Activated CD8-positive, alpha-beta memory T cell treated with anti-CD3 and anti-CD28 coated beads for 48 hours (primary cell): ENCODE measurements around the gene PBX3.

ENCODE experiments used
- DNase-seq, 3 experiments: peaks; one replicate each; pipeline ENCODE4 v3.0.0-alpha.2; 2020; ENCODE audit warnings: low read depth in 2 of 3, low spot score in 2 of 3

The PBX3 gene

DNA sequence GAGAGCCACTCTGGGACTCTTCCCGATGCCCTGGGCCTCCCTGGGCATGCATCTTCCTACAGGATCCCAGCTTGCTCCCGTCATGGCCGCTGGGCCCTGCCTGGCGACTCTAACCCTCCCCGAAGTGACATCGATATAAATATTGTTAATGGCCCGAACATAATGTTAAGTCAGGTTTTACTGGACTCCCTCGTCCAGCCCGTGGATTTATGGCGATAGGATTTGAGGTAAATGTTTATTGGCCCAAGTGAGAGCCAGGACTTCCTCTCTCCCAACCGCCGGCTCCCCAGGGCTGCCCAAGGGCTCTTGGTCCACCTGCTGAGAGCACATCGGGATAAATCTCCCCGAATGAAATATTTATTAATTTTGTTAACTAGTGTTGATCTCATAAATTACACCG is 246.3 kb downstream of the PBX3 start:
- no peak for DNase-seq

DNA sequence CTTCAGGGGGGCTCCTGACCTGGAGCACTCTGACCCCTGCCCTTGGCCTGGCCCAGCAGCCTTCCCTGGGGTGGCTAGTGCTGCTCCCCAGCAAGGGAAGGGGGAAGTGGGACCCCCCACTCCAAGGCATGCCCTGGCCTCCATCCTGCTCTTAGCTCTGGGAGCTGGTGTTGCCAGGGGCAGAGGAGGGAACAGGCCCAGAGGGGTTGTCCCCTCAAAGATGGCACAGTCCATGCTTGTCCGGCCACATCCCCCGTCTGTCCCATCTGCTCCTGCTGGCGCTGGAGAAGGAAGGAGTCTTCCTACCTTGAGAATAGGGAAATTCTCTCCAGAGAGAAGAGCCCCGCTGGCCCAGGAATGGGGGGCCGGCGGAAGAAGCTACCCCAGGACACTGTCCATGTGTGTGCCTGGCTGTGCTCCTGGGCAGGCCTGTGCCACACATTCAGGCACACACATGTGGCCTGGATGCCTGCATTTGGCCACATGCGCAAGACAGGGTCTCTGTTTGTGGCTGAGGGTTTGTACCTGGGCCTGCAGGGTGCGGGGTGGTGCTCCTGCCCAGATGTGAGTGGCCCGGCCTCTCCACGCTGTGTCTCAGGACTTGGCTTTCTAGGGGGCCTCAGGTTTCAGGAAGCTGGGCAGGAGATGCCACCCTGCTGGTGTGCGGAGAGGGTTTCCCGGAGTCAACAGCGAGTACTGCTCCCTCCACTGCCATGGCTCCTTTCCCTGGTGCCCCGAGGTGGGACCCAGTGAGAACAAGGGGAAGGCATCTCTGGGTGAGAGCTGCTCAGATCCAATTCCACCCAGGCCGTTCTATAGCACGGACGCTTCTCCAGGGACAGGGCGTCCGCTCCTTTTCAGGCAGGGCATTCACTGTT is 247.1 kb downstream of the PBX3 start:
- no peak for DNase-seq

DNA sequence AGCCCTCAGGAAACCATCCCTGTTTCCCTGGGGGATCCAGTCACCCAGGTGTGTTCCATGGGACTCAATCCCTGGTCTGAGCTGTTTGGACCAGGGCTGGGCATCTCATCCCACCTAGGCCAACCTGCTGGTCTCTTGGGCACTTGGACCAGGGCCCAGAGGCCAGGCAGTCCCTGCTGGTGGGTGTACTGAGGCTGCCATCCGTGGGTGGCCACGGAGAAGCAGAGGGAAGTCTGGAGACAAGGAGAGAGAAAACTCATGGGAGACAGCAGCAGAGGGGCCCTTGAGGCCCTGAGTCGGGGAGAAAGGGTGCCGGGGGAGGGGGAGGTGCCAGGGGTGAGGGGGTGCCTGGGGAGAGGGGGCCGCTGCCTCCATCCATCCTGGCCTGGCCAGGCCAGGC is 247.8 kb downstream of the PBX3 start:
- DNase-seq: no peak

DNA sequence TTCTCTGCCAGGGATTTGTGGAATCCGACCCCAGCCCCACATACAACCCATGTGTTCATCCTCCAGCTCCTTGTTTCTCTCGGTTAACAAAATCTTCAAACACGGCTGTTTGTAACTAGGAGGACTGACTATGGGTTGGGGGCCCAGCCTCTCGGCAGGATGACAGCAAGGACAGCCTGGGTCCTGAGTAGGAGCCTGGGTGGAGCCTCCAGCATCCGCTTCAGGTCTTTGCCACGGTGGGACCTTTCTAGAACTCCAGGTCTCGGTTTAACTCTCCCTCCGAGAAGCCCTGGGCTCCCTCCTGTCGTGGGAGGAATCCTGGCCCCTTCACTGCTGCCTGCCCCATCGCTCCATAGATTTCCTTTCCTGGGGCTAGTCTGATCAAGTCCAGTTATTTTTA is 248.5 kb downstream of the PBX3 start:
- DNase-seq: no peak

DNA sequence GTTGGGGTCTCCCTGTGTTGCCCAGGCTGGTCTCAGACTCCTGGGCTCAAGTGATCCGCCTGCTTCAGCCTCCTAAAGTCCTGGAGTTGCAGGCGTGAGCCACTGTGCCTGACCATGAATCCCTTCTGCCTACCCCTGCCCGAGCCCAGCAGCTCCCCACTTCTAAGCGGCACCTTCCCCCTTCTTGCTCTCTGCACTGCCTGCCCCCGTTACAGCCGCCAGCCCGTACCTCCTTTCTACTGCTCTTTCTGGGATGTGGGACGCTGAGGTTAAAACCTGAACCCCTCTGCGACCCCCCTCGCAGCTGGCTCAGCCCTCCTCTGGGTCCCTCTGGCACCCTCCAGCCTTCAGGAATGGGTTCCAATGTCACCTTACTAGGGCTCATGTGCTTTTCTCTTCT is 249.6 kb downstream of the PBX3 start:
- no peak for DNase-seq

DNA sequence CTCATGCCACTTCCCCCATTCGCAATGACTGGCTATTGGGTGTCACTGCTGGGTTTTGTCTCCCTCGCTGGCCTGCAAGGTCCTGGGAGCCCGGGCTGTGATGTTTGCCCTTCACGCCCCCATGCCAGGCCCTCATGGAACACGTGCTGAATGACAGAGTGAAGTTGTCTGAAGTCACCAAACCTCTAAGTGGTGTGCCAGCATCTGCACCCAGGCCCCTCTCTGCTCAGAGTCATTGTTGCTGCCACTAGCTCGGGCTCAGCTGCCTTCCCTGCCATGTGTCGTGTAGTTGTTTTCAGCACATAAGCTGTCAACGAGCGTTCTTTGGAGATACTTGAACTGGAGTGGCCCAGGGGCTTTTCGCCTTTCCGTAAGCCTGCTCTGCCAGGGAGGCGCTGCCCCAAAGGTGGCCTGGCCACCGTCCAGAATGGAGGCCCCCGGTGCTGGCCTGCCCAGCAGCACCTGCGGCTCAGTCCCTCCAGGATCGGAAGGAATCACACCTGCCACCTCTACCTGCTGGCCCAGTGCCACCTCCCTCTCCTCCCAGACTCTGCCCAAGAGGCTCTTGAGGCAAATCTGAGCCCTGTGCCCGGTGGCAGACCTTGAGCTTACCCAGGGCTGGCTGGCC is 250.1 kb downstream of the PBX3 start:
- no peak for DNase-seq

DNA sequence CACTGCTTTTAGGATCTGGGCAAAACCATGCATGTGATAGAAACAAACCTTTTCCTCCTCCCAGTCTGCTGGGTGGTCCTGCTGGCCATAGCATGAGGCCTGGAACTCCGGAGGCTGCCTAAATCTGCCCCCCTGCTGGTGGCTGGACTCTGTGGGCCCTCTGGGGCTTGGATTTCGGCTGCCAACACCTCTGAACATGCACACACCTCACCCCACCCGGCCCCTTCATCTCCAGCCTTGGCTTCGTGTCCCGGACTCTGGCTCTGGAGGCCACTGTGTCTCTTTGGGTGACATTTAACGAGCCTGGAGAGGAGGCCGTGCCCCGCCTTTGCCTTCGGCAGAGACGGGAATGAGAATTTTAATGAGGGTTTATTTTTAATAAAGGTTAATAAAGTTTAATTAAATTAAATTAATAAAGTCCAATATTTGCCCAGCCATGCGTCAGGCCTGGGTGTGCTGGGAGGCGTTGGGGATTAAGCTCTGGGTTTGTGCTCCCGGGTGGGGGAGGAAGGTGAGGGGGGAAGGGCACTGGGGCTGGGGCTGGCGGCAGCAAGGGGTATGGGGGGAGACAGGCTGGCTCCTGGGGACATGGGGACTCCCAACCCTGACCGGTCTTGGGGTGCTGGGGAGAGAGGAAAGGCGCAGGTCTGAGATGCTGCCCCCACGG is 251.8 kb downstream of the PBX3 start:
- DNase-seq: no peak

DNA sequence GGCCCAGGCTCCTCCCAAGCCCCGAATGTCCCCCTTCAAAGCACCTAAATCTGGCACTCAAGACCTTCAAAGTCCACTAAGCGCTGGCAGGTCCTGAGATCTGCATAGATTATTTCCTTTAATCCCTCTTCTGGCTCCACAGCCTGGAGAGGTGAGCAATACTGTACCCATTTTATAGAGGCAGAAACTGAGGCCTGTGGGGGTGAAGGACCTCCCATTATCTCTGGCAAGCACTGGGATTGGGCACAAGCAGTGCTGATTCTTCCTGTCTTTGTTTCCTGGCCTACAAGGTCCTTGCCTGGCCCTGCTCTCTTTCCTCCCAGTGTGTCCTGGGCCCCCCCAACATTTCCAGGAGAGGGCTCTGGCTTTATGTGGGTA is 252.3 kb downstream of the PBX3 start:
- no peak for DNase-seq

DNA sequence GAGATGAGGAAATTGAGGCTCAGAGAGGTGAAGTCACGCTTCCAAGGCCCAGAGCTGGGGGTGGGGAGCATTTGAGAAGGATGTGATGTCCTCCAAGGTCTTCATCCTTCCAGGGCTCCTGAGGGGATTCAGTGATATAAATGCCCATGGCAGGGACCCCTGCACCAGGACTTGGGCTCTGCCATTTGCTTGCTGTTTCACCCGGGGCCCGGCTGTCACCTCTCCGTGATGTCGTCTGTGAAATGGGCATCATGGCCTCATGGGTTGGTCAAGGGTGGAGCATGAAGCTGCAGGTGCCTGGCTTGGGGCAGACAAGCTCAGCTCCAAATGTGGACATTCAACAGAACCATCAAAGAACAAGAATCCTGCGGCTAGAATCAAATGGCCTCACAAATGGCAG is 253.1 kb downstream of the PBX3 start:
- no peak for DNase-seq

DNA sequence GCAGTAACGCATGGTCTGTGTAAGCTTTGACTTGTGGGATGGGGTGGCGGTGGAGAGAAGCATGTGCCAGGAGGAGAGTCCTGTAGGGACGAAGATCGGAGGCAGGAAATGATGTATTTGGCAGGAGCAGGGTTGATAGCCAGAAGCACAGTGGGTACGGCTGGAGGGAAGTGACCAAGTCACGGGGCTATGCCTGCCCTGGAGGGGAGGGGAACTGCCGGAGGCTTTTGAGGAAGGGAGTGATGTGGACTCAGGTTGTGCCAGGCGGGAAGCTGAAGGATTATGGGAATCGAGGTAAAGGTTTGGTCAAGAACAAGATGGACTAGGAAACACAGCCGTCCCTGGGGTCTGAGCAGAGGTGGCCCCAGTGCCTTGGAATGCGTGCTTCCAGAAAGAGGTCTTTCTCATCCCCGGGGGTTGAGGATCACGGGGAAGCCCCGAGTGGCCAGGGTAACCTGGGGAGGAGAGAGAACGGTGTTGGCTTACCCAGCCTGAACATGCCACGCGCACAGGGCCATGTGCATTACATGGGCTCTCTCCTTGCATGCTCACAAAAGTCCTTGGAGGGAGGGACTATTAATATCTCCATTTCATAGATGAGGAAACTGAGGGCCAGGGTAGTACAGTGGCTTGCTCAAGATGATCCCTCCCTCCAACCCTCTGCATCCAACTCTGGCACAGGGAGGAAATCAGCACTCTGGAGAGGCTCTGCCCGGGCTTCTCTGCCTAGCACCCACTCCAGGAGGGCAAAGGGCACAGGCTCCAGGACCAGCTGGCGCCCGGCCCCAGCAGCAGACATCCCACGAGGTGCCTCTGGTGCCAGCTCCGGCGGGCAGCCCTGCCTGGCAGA is 253.8 kb downstream of the PBX3 start:
- no peak for DNase-seq

DNA sequence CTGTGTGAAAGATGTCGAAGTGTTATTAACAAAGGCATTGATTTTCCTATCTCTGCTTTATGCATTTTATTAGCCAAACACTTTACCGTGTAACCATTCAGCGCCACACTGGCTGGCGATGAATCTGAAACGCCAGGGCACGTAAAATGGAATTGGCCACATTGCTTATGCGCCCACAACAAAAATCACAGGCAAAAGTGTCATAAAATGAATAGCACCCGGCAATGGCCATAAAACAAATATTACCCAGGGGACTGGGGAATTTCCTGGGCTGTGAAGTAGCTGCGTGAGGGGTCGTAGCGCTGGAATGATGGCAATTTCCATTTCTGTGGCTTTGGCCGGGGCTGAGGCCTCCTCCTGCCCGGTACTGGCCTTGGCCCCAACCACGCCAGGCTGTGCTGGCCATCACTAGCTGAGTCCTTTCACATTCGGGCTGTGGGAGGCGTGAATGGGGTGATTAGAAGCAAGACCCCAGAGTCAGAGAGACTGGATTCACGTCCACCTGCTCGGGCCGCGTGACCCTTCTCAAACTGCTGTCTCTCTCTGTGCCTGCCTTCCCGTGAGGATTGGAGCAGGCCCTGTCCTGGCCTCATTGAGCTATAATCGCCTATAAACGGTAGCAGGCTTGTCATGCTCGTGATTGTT is 254.5 kb downstream of the PBX3 start:
- DNase-seq: no peak

DNA sequence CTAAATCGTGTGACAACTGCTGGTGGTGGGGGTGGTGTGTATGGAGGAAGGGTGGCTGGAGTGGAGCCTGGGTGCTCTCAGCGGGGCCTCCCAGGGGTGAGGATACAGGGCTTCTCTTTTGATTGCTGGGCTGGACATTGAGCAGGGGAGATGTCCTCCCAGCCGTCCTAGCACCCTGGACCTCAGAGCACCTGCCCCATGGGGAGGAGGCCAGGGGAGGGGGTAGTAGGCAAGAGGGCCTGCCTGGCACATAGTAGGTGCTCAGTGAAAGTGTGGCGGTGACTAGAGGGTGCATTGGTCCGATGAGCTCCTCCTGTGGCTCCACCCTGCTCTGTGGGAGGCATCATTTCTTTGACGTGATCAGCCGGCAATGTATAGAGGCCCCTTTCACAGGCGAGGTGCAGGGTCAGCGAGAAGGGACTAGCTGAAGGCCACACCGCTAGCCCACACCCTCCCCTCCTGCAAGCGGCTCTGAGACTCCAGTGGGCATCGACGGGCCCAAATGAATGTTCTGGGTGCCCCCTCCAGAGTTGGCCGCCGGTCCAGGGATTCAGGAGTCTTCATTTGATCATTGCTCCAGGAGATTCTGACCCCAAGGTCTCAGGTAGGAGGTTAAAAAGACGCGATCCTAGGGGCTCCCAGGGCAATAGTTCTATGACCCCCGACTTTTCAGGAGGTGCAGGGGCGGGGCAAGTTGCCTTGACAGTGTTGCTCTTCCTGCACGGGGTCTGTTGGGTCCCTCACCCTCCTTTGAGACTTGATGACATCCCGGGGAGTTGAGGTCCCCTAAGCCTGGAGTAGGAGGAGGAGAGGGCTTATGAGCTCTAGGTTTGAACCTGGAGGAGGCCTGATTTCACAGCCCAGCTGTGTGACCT is 255.5 kb downstream of the PBX3 start:
- no peak for DNase-seq

DNA sequence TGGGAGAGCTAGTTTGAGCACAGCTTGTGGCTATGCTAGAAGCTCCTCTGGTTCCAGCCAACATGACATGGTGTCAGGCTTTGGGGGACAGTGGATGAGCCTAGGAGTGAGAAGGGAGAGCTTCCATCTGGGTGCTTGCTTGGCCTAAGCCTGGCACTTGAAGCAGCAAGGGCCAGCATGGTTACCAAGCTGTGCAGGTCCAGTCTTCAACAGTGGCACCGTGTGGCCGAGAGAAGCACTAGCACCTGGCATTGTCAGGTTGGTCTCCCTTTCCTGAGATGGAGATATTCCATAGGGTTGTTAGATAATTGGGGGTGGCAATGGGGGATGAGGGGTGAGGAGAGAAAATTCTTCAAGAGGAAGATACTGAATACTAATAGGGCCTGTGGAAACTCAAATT is 261.9 kb downstream of the PBX3 start:
- DNase-seq: no peak

DNA sequence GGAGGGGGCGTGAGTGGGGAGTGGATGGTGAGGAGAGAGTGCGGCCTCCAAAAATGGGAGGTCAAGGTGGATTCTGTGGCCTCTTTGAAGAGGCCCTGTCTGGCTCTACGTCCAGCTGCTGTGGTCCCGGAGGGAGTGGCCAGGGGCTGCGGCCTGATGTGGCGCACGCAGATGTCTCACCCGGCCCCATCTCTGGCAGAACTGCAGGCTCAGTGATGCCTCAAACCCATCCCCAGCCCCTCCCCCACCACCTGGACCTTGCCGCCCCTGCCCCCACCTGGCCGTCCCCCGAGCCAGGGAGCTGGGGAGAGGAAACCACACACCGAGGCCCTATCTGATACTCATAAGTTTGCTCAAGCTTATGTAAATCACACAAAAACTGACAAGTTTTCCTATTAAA is 267.6 kb downstream of the PBX3 start:
- no peak for DNase-seq

DNA sequence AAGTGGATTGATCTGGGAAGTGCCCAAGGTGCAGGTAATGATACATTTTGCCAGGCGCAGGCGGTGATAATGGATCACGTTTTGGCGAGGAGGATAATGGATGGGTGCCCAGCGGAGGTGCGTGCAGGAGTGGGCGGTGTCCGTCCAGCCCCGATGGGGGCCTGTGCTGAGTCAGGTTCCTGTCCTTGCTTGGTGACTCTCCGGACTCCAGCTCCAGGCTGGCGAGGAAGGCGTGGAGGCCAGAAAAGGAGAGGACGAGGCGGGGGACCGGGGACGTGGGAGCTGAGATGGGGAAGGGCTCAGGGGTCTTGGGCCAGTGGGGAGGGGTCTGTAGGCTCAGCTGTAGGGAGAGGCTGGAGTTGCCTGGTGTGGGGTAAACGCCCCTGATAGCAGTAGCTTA is 268.3 kb downstream of the PBX3 start:
- DNase-seq: no peak

DNA sequence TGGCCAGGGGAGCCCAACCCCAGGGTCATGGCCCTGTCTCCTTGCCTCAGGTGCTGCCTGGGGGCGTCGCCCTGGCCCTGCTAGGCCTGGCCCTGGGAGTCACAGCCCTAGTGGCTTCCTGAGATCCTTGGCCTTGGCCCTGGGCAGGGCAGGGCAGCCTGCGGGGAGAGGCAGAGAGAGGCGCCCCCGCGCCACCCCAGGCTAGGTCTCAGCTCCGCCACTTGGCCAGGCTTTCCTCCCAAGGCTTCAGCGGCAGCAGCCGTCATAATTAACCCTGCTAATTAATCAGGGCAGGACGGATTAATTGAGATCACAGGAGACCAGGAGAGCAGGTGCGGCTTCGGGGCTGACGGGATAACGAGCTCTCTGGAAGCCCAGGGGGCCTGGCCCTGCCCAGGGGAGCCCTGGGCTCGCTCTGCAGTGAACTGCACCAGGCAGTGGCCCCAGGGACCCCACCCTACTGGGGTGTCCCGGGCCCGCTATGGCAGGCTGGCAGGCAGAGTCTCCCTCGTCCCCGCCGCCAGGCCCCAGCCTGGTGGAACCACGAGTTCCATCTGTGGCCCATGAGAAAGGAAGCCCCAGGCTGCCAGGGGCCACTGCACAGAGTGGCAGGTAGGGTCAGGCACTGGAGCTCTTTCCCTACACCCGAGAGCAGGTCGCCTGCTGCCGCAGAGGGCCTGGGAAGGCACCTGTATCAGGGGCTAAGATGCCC is 269.6 kb downstream of the PBX3 start:
- DNase-seq: no peak
